Esophagus muscularis mucosa (tissue), 3 donors: Measurements from ENCODE around the gene ZNF516.

Source experiments
- POLR2A ChIP-seq: fragments of 450-650 bp; IDR thresholded peaks from one replicate; pipeline ENCODE4 v1.6.1; 2017; ENCODE audit warnings: antibody characterized with exemption, moderate library complexity, mild to moderate bottlenecking, low read depth
- TF ChIP-seq, protein P1 (sequence below), 3 experiments: fragments of 200-600 bp in 2 of 3; fragments of 450-650 bp in 1 of 3; sonication (generic) in 2 of 3; IDR thresholded peaks; one replicate each; pipeline ENCODE4 v1.5.1; 2017 to 2019; ENCODE audit warnings: antibody characterized with exemption in 3 of 3, mild to moderate bottlenecking in 2 of 3, moderate library complexity in 1 of 3

DNA sequence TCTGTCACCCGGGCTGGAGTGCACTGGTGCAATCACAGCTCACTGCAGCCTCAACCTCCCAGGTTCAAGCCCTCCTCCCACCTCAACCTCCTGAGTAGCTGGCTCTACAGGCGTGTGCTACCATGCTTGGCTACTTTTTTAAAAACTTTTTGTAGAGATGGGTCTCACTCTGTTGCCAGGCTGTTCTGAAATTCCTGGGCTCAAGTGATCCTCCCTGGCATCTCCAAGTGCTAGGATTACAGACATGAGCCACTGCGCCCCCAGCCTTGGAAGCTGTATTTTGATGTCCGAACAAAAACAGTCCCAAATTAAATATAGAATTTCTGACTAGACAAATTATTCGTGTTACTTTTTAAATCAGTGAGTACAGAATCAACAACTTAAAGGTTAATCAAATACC lies 97.4 kb downstream of the ZNF516 start:
- TF ChIP-seq, protein P1, sequence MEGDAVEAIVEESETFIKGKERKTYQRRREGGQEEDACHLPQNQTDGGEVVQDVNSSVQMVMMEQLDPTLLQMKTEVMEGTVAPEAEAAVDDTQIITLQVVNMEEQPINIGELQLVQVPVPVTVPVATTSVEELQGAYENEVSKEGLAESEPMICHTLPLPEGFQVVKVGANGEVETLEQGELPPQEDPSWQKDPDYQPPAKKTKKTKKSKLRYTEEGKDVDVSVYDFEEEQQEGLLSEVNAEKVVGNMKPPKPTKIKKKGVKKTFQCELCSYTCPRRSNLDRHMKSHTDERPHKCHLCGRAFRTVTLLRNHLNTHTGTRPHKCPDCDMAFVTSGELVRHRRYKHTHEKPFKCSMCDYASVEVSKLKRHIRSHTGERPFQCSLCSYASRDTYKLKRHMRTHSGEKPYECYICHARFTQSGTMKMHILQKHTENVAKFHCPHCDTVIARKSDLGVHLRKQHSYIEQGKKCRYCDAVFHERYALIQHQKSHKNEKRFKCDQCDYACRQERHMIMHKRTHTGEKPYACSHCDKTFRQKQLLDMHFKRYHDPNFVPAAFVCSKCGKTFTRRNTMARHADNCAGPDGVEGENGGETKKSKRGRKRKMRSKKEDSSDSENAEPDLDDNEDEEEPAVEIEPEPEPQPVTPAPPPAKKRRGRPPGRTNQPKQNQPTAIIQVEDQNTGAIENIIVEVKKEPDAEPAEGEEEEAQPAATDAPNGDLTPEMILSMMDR (IDR thresholded peaks at IDR 0.05), result no peak
- TF ChIP-seq POLR2A, result no peak
